Measurements from ENCODE around the gene PPP2R2C. TPM values are rescaled to one million over a fixed set of nuclear protein-coding genes. Genes with fewer than 3 reads are reported as not detected.

Gene PPP2R2C
- total and polyA plus RNA-seq, 7 experiments from 2014 or later, result not detected

DNA sequence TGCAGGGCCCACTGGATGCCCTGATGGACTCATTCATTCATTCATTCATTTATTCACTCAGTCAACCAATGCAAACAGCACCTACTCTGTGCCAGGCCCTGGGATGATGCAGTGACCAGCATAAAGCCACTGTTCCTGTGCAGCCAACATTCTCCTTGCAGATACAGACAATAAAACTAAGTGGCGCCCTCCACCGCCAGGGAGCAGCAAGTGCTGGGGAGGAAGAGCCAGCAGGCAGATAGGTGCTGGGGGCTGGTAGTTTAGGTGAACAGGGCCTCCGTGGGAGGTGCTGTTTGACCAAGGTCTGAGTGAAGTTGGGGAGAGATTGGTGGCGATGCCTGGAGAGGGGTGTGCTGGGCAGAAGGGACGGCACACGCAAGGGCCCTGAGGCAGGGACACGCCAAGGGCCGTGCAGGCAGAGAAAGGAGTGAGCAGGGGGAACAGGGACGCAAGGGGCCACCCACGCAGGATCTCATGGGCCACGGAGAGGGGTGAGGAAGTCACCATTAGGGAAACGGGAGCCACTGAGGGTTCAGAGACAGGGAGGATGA is 137.3 kb downstream of the PPP2R2C start:
- Mint-ChIP-seq H3K36me3 (no peaks in the 10 kb centered on the region), H3K9me3 (peaks cover 0 to 29% (median 0%) of the 10 kb centered on the region in 11 donors), H3K4me3 (no peak overlapping the region), H3K27ac (peak overlapping the region in 2 of 9 donors; percentile 8 to 36), H3K4me1 (peaks cover 4 to 22% (median 12%) of the 10 kb centered on the region in 7 donors), H3K27me3 (peaks cover 37 to 53% (median 44%) of the 10 kb centered on the region in 5 donors)
- no peak overlapping the region for H3K4me3 ChIP-seq (ENCODE audit: low read length)
- no peak overlapping the region for H3K27ac ChIP-seq (ENCODE audit: low read depth, low read length)
- ATAC-seq (no peak), DNase-seq (no peak)
- POLR2A ChIA-PET, result no interaction called here
- H3K4me1 ChIP-seq (ENCODE audit: control insufficient read depth in 2 of 2, insufficient read depth in 2 of 2, low read length in 2 of 2), result peaks cover 0 to 16% of the 10 kb centered on the region in 2 donors
- intact Hi-C loops (cut with micrococcal nuclease), result loop anchor here in 1 of 2 donors (10.0 kb wide), 1 partner anchor 210 kb away; no protein-coding TSS in a partner anchor
- no peaks in the 10 kb centered on the region for H3K27me3 ChIP-seq (ENCODE audit: control insufficient read depth in 2 of 2, insufficient read depth in 2 of 2, low read length in 2 of 2)
- peaks cover 0 to 11% (median 0%) of the 10 kb centered on the region in 3 experiments for H3K9me3 ChIP-seq (ENCODE audit: control insufficient read depth in 2 of 3, low read length in 3 of 3)
- CTCF ChIA-PET, result interaction anchor here (0.6 to 8.9 kb wide), 2 partner anchors 83 to 189 kb away, joined by 3 to 109 read pairs; no protein-coding TSS in a partner anchor
- no peaks in the 10 kb centered on the region for H3K36me3 ChIP-seq (ENCODE audit: control insufficient read depth in 2 of 3, insufficient read depth in 3 of 3, low read length in 3 of 3)

- H3K9me3 Mint-ChIP-seq, result peaks cover 0 to 29% (median 0%) of the 10 kb centered on the region in 11 donors
- no peak overlapping the region for H3K27ac Mint-ChIP-seq
- POLR2A ChIA-PET, result no interaction called here
- Histone ChIP-seq H3K27ac (ENCODE audit: low read depth, low read length) (no peak overlapping the region), H3K27me3 (ENCODE audit: control insufficient read depth in 2 of 2, insufficient read depth in 2 of 2, low read length in 2 of 2) (no peaks in the 10 kb centered on the region), H3K4me3 (ENCODE audit: low read length) (no peak overlapping the region), H3K36me3 (ENCODE audit: control insufficient read depth in 2 of 3, insufficient read depth in 3 of 3, low read length in 3 of 3) (no peaks in the 10 kb centered on the region), H3K4me1 (ENCODE audit: control insufficient read depth in 2 of 2, insufficient read depth in 2 of 2, low read length in 2 of 2) (peaks cover 0 to 16% of the 10 kb centered on the region in 2 donors), H3K9me3 (ENCODE audit: control insufficient read depth in 2 of 3, low read length in 3 of 3) (peaks cover 0 to 11% (median 0%) of the 10 kb centered on the region in 3 experiments)
- CTCF ChIA-PET, result interaction anchor here (8.9 kb wide), 1 partner anchor 83 kb away, joined by 109 read pairs; no protein-coding TSS in a partner anchor
- no peaks in the 10 kb centered on the region for H3K36me3 Mint-ChIP-seq
- DNase-seq, result no peak
- H3K4me3 Mint-ChIP-seq, result no peak overlapping the region
- peaks cover 35 to 46% (median 39%) of the 10 kb centered on the region in 5 donors for H3K27me3 Mint-ChIP-seq
- peaks cover 4 to 21% (median 12%) of the 10 kb centered on the region in 7 donors for H3K4me1 Mint-ChIP-seq
- ATAC-seq, result no peak
- intact Hi-C loops (cut with micrococcal nuclease), result loop anchor here (5.0 to 10.0 kb wide), 2 partner anchors 210 to 538 kb away; no protein-coding TSS in a partner anchor
Measured at GRCh38 chr4:6334203-6334887, 138.1 kb downstream of the PPP2R2C start.

- no peaks in the 10 kb centered on the region for H3K27me3 ChIP-seq (ENCODE audit: control insufficient read depth in 2 of 2, insufficient read depth in 2 of 2, low read length in 2 of 2)
- no peak for DNase-seq
- ChIA-PET POLR2A (no interaction called here), CTCF (interaction anchor here (0.6 to 8.9 kb wide), 2 partner anchors 75 to 82 kb away, joined by 3 to 109 read pairs; no protein-coding TSS in a partner anchor)
- Mint-ChIP-seq H3K36me3 (no peaks in the 10 kb centered on the region), H3K27ac (peak overlapping the region in 1 of 9 donors; percentile 41), H3K27me3 (peaks cover 29 to 40% (median 34%) of the 10 kb centered on the region in 5 donors), H3K4me1 (peaks cover 4 to 16% (median 10%) of the 10 kb centered on the region in 7 donors), H3K4me3 (no peak overlapping the region), H3K9me3 (peaks cover 0 to 29% (median 0%) of the 10 kb centered on the region in 11 donors)
- peaks cover 0 to 11% (median 0%) of the 10 kb centered on the region in 3 experiments for H3K9me3 ChIP-seq (ENCODE audit: control insufficient read depth in 2 of 3, low read length in 3 of 3)
- H3K27ac ChIP-seq (ENCODE audit: low read depth, low read length), result no peak overlapping the region
- H3K36me3 ChIP-seq (ENCODE audit: control insufficient read depth in 2 of 3, insufficient read depth in 3 of 3, low read length in 3 of 3), result no peaks in the 10 kb centered on the region
- peaks cover 0 to 12% of the 10 kb centered on the region in 2 donors for H3K4me1 ChIP-seq (ENCODE audit: control insufficient read depth in 2 of 2, insufficient read depth in 2 of 2, low read length in 2 of 2)
- intact Hi-C loops (cut with micrococcal nuclease), result loop anchor here (5.0 to 10.0 kb wide), 2 partner anchors 211 to 539 kb away; no protein-coding TSS in a partner anchor
- H3K4me3 ChIP-seq (ENCODE audit: low read length), result no peak overlapping the region
- no peak for ATAC-seq
Measured at GRCh38 chr4:6333301-6334202, 138.9 kb downstream of the PPP2R2C start.

- Histone ChIP-seq H3K36me3 (ENCODE audit: control insufficient read depth in 2 of 3, insufficient read depth in 3 of 3, low read length in 3 of 3) (no peaks in the 10 kb centered on the region), H3K4me3 (ENCODE audit: low read length) (no peak overlapping the region), H3K27ac (ENCODE audit: low read depth, low read length) (no peak overlapping the region), H3K27me3 (ENCODE audit: control insufficient read depth in 2 of 2, insufficient read depth in 2 of 2, low read length in 2 of 2) (peaks cover 0 to 3% of the 10 kb centered on the region in 2 donors), H3K4me1 (ENCODE audit: control insufficient read depth in 2 of 2, insufficient read depth in 2 of 2, low read length in 2 of 2) (peaks cover 0 to 3% of the 10 kb centered on the region in 2 donors), H3K9me3 (ENCODE audit: control insufficient read depth in 2 of 3, low read length in 3 of 3) (peaks cover 0 to 11% (median 0%) of the 10 kb centered on the region in 3 experiments)
- Mint-ChIP-seq H3K27ac (no peak overlapping the region), H3K27me3 (peaks cover 20 to 40% (median 29%) of the 10 kb centered on the region in 5 donors), H3K4me1 (peaks cover 0 to 11% (median 4%) of the 10 kb centered on the region in 7 donors), H3K36me3 (no peaks in the 10 kb centered on the region), H3K9me3 (peaks cover 0 to 29% (median 0%) of the 10 kb centered on the region in 11 donors), H3K4me3 (no peak overlapping the region)
- intact Hi-C loops (cut with micrococcal nuclease), result loop anchor here (5.0 to 10.0 kb wide), 2 partner anchors 212 to 540 kb away; no protein-coding TSS in a partner anchor
- DNase-seq (no peak), ATAC-seq (no peak)
- ChIA-PET CTCF (interaction anchor here (0.6 to 8.9 kb wide), 2 partner anchors 76 to 81 kb away, joined by 3 to 109 read pairs; no protein-coding TSS in a partner anchor), POLR2A (no interaction called here)
Measured at GRCh38 chr4:6332669-6333050, 139.8 kb downstream of the PPP2R2C start.

DNA sequence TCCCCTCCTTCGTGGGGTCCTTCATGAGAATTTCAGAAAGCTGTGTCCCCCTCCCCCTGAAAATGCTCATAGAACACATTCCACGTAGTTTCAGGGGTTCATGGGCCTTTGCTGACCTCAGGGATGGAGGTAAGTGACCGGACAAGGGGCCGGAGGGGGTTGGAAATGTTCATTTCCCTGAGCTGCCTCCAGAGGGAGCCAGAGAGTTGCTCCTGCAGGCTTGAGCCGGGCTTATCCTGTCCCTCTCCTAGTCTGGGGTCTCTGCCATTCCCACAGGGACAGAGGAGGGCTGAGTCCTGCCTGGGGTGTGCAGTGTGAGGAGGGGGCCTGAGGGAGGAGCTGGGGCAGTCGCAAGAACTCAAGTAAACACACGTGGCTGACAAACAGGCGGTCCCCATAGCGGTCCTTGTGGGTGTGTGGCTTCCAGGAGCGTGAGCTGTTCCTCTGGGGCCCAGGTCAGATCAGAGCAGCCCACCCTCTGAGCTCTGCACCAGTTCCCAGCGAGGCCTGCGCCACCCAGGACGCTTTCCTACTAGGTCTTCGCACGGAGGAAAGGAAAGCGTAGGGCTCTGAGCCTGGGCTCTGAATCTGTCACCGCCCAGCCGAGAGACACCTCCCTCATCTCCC is 140.3 kb downstream of the PPP2R2C start:
- Histone ChIP-seq H3K9me3 (ENCODE audit: control insufficient read depth in 2 of 3, low read length in 3 of 3) (peaks cover 0 to 11% (median 0%) of the 10 kb centered on the region in 3 experiments), H3K27ac (ENCODE audit: low read depth, low read length) (no peak overlapping the region), H3K4me1 (ENCODE audit: control insufficient read depth in 2 of 2, insufficient read depth in 2 of 2, low read length in 2 of 2) (no peaks in the 10 kb centered on the region), H3K36me3 (ENCODE audit: control insufficient read depth in 2 of 3, insufficient read depth in 3 of 3, low read length in 3 of 3) (no peaks in the 10 kb centered on the region), H3K27me3 (ENCODE audit: control insufficient read depth in 2 of 2, insufficient read depth in 2 of 2, low read length in 2 of 2) (peaks cover 0 to 3% of the 10 kb centered on the region in 2 donors), H3K4me3 (ENCODE audit: low read length) (no peak overlapping the region)
- POLR2A ChIA-PET, result interaction anchor here (0.5 kb wide), 1 partner anchor 172 kb away, joined by 3 read pairs; no protein-coding TSS in a partner anchor
- no peak overlapping the region for H3K4me3 Mint-ChIP-seq
- ATAC-seq (no peak), DNase-seq (no peak)
- CTCF ChIA-PET, result interaction anchor here (8.9 kb wide), 1 partner anchor 81 kb away, joined by 109 read pairs; no protein-coding TSS in a partner anchor
- H3K9me3 Mint-ChIP-seq, result peaks cover 0 to 29% (median 0%) of the 10 kb centered on the region in 11 donors
- H3K27me3 Mint-ChIP-seq, result peaks cover 15 to 36% (median 24%) of the 10 kb centered on the region in 5 donors
- no peaks in the 10 kb centered on the region for H3K36me3 Mint-ChIP-seq
- peaks cover 0 to 6% (median 2%) of the 10 kb centered on the region in 7 donors for H3K4me1 Mint-ChIP-seq
- H3K27ac Mint-ChIP-seq, result no peak overlapping the region
- intact Hi-C loops (cut with micrococcal nuclease), result loop anchor here (5.0 to 10.0 kb wide), 2 partner anchors 213 to 540 kb away; no protein-coding TSS in a partner anchor
